Measurements from ENCODE around the gene SLC46A1. TPM values are rescaled to one million over a fixed set of nuclear protein-coding genes. Genes with fewer than 3 reads are reported as not detected.

SLC46A1 gene
- total and polyA plus RNA-seq, 9 of the 15 experiments (the other 6 are each of a cell fraction or from before 2014, with no cell fraction given) = 0.24 to 5.5 (median 3.1) TPM

DNA sequence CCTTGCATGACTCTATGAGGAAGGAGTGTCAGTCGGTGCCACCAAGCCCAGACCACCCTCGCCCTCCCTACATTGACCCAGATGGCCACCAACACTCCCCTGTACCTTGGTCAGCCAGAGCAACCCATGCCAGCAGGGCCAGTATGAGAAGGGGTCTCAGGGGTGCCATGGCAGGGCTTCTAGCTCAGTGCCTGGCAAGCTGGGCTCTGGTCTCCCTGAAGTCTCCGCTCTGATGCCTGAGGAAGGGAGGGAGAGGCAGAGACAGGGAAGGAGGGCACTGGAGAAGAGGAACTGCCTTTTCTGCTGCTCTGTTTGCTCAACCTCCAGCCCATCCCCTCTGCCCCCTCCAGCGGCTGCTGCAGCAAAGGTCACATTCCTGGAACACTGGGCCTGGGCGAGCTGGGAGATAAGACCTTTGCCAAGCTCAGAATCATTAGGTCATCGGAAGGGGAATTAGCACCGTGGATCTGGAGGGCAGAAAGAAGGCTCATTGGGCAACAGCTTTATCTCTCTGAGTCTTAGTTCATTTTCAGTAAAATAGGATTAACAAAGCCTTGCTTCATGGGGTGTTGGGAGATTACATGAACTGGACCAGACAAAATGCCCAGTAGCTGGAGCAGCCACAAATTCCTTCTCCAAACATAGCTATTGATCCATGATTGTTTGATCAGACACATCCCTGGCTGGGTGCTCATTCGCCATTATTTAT lies 35.8 kb downstream of the SLC46A1 start, which contains the start of gene VTN (continued):
- TF ChIP-seq, protein P1, sequence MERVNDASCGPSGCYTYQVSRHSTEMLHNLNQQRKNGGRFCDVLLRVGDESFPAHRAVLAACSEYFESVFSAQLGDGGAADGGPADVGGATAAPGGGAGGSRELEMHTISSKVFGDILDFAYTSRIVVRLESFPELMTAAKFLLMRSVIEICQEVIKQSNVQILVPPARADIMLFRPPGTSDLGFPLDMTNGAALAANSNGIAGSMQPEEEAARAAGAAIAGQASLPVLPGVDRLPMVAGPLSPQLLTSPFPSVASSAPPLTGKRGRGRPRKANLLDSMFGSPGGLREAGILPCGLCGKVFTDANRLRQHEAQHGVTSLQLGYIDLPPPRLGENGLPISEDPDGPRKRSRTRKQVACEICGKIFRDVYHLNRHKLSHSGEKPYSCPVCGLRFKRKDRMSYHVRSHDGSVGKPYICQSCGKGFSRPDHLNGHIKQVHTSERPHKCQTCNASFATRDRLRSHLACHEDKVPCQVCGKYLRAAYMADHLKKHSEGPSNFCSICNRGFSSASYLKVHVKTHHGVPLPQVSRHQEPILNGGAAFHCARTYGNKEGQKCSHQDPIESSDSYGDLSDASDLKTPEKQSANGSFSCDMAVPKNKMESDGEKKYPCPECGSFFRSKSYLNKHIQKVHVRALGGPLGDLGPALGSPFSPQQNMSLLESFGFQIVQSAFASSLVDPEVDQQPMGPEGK (CRISPR knock-in tag; IDR thresholded peaks at IDR 0.05; ENCODE audit: borderline replicate concordance) = no peak
- TF ChIP-seq, protein P2, sequence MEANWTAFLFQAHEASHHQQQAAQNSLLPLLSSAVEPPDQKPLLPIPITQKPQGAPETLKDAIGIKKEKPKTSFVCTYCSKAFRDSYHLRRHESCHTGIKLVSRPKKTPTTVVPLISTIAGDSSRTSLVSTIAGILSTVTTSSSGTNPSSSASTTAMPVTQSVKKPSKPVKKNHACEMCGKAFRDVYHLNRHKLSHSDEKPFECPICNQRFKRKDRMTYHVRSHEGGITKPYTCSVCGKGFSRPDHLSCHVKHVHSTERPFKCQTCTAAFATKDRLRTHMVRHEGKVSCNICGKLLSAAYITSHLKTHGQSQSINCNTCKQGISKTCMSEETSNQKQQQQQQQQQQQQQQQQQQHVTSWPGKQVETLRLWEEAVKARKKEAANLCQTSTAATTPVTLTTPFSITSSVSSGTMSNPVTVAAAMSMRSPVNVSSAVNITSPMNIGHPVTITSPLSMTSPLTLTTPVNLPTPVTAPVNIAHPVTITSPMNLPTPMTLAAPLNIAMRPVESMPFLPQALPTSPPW (CRISPR knock-in tag; IDR thresholded peaks at IDR 0.05) = peak; percentile 54
- no peak for TF ChIP-seq ETV5 (CRISPR knock-in tag; IDR thresholded peaks at IDR 0.05; ENCODE audit: low read depth)
- no peak for TF ChIP-seq PYGO2 (tag; IDR thresholded peaks at IDR 0.05)
- no peak for TF ChIP-seq WHSC1 (IDR thresholded peaks at IDR 0.05; ENCODE audit: low read length)
- no peak for TF ChIP-seq CHD1 (IDR thresholded peaks at IDR 0.05; ENCODE audit: low read length)
- TF ChIP-seq MEIS2 (IDR thresholded peaks at IDR 0.05; ENCODE audit: partially characterized antibody) = no peak
- TF ChIP-seq MTA3 (IDR thresholded peaks at IDR 0.05; ENCODE audit: borderline replicate concordance) = peak; percentile 64
- peak; percentile 41; the same call in 1 of the 2 replicates for TF ChIP-seq BHLHE40 (IDR thresholded peaks at IDR 0.05; ENCODE audit: low read length)
- TF ChIP-seq MEF2A (IDR thresholded peaks at IDR 0.05; ENCODE audit: control insufficient read depth, low read depth, low read length) = no peak
- TF ChIP-seq FUS (optimal IDR thresholded peaks at IDR 0.05; ENCODE audit: low read depth, low read length) = no peak
- peak; percentile 82 for TF ChIP-seq ESRRA (IDR thresholded peaks at IDR 0.05; ENCODE audit: borderline replicate concordance, low read depth)
- no peak for TF ChIP-seq ZNF766 (CRISPR knock-in tag; conservative IDR thresholded peaks at IDR 0.05)
- TF ChIP-seq NFRKB (IDR thresholded peaks at IDR 0.05; ENCODE audit: low read depth) = no peak
- TF ChIP-seq POLR2AphosphoS5 (IDR thresholded peaks at IDR 0.05; ENCODE audit: control insufficient read depth, insufficient read depth, low read depth, low read length) = no peak
- peak; percentile 41; the same call in 1 of the 2 replicates for TF ChIP-seq ZBTB7A (IDR thresholded peaks at IDR 0.05; ENCODE audit: borderline replicate concordance, control insufficient read depth, low read depth, low read length)
- no peak for TF ChIP-seq TBP (optimal IDR thresholded peaks at IDR 0.05; ENCODE audit: low read depth, low read length)
- peak; percentile 71 for TF ChIP-seq CBFA2T3 (IDR thresholded peaks at IDR 0.05)
- TF ChIP-seq POLR2A (conservative IDR thresholded peaks at IDR 0.05) = no peak
- TF ChIP-seq ZC3H11A (IDR thresholded peaks at IDR 0.05; ENCODE audit: low read depth, low read length) = no peak
- TF ChIP-seq EZH2 (IDR thresholded peaks at IDR 0.05; ENCODE audit: borderline replicate concordance, low read depth, low read length) = no peak
- TF ChIP-seq ZNF644 (tag; IDR thresholded peaks at IDR 0.05; ENCODE audit: low read depth) = no peak
- peak; percentile 94 for TF ChIP-seq CTBP1 (IDR thresholded peaks at IDR 0.05; ENCODE audit: borderline replicate concordance)
- no peak for TF ChIP-seq HDAC6 (IDR thresholded peaks at IDR 0.05; ENCODE audit: low read depth, low read length)
- no peak for TF ChIP-seq HIVEP1 (CRISPR knock-in tag; IDR thresholded peaks at IDR 0.05)
- TF ChIP-seq SMC3 (conservative IDR thresholded peaks at IDR 0.05; ENCODE audit: insufficient read depth, low read depth, low read length) = no peak

Measured in K562 (cell line).